ENCODE data around the gene MAF.

DNA sequence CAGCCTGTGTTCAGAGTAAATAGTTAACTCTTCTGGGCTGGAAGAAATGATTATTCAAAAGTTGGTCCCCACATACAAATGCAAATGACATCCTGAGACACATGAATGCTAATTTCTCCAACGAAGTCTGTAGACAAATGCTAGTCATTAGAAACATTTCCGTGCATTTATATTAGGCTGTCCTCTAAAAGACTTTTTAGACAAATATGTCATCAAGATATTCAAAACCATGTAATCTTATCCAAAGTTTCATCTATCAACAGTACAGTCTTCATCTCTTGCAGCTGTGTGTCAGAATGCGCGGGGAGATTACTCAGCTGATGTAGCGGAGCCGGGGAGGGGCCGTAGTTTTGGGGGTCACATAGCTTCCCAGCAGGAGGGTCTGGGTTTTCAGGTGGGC lies 33.8 kb upstream of the MAF start:
- TF ChIP-seq, protein P1, sequence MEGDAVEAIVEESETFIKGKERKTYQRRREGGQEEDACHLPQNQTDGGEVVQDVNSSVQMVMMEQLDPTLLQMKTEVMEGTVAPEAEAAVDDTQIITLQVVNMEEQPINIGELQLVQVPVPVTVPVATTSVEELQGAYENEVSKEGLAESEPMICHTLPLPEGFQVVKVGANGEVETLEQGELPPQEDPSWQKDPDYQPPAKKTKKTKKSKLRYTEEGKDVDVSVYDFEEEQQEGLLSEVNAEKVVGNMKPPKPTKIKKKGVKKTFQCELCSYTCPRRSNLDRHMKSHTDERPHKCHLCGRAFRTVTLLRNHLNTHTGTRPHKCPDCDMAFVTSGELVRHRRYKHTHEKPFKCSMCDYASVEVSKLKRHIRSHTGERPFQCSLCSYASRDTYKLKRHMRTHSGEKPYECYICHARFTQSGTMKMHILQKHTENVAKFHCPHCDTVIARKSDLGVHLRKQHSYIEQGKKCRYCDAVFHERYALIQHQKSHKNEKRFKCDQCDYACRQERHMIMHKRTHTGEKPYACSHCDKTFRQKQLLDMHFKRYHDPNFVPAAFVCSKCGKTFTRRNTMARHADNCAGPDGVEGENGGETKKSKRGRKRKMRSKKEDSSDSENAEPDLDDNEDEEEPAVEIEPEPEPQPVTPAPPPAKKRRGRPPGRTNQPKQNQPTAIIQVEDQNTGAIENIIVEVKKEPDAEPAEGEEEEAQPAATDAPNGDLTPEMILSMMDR (IDR thresholded peaks at IDR 0.05): no peak
- no peak for TF ChIP-seq POLR2A (IDR thresholded peaks at IDR 0.05)
- no peak for TF ChIP-seq EP300 (IDR thresholded peaks at IDR 0.05)
